GM12891 (cell line): ENCODE measurements around the gene FAM89B.

Experiments
- DNase-seq: peaks from one replicate; pipeline ENCODE4 v3.0.0; 2011; ENCODE audit warnings: low spot score; ENCODE audit not compliant: insufficient read length
- FAIRE-seq: peaks from 2 replicates; lab custom pipeline; 2011; peaks lifted over from hg19 to GRCh38; lab: Jason Lieb, UNC
- PAX5 ChIP-seq: IDR thresholded peaks from 2 replicates; pipeline ENCODE4 v1.6.1; 2011; ENCODE audit warnings: low read length, moderate library complexity, mild to moderate bottlenecking; ENCODE audit not compliant: insufficient read depth, severe bottlenecking
- POLR2A ChIP-seq: IDR thresholded peaks from 2 replicates; pipeline ENCODE4 v1.6.1; 2011; ENCODE audit warnings: low read depth, low read length, control low read depth
- POLR2AphosphoS5 ChIP-seq: IDR thresholded peaks from 2 replicates; pipeline ENCODE4 v1.6.1; 2011; ENCODE audit warnings: low read depth, low read length, control low read depth
- POU2F2 ChIP-seq: IDR thresholded peaks from 2 replicates; pipeline ENCODE4 v1.6.1; 2011; ENCODE audit warnings: low read depth, mild to moderate bottlenecking, control low read depth, low read length, moderate library complexity
- SPI1 ChIP-seq: IDR thresholded peaks from 2 replicates; pipeline ENCODE4 v1.6.1; 2011; ENCODE audit warnings: low read depth, low read length, control low read depth
- TAF1 ChIP-seq: IDR thresholded peaks from 2 replicates; pipeline ENCODE4 v1.6.1; 2011; ENCODE audit warnings: low read depth, low read length, control low read depth

FAM89B gene

GRCh38 chr11:65589444-65590239 is 17.3 kb downstream of the FAM89B start:
- TF ChIP-seq SPI1 = 0 out of 2 replicates have a peak, but pooled peaks have one; percentile 13
- no peak for TF ChIP-seq PAX5
- peak; percentile 79 for FAIRE-seq
- DNase-seq = peak; percentile 77

- FAIRE-seq = peak; percentile 59
- TF ChIP-seq POLR2AphosphoS5 (no peak), POLR2A (no peak), PAX5 (no peak), SPI1 (no peak), POU2F2 (no peak), TAF1 (no peak)
- no peak for DNase-seq
Measured at GRCh38 chr11:65590240-65590738, 18.0 kb downstream of the FAM89B start.

- DNase-seq = no peak
Measured at GRCh38 chr11:65591939-65592857, 19.9 kb downstream of the FAM89B start.

GRCh38 chr11:65592858-65593517 is 20.6 kb downstream of the FAM89B start:
- DNase-seq (no peak), FAIRE-seq (no peak)
- TF ChIP-seq SPI1 (no peak), POLR2AphosphoS5 (no peak), POLR2A (no peak), POU2F2 (no peak), TAF1 (no peak), PAX5 (no peak)

More at GRCh38 chr11:65591939-65592857, 19.9 kb downstream of the FAM89B start:
- TF ChIP-seq TAF1 (no peak), POLR2AphosphoS5 (no peak), POLR2A (no peak), POU2F2 (no peak), SPI1 (no peak), PAX5 (no peak)
- FAIRE-seq = no peak

GRCh38 chr11:65593518-65594414 is 21.4 kb downstream of the FAM89B start:
- FAIRE-seq (peak; percentile 81), DNase-seq (no peak)
- TF ChIP-seq SPI1 (no peak), POLR2AphosphoS5 (no peak), POU2F2 (no peak), TAF1 (no peak), POLR2A (no peak), PAX5 (no peak)

- DNase-seq = no peak
- no peak for FAIRE-seq
- TF ChIP-seq POU2F2 (no peak), SPI1 (no peak), TAF1 (no peak), PAX5 (no peak), POLR2AphosphoS5 (no peak), POLR2A (no peak)
Measured at GRCh38 chr11:65595131-65595530, 22.8 kb downstream of the FAM89B start.

- TF ChIP-seq POLR2A (no peak), SPI1 (no peak), PAX5 (no peak), POLR2AphosphoS5 (no peak), TAF1 (no peak), POU2F2 (no peak)
- DNase-seq (no peak), FAIRE-seq (no peak)
Measured at GRCh38 chr11:65595543-65596281, 23.4 kb downstream of the FAM89B start, which contains the start of gene KCNK7. TSS of gene KCNK7 (minus strand) at chr11:65595800. CDS start at chr11:65595772, 28 bp downstream.

- TF ChIP-seq SPI1 (no peak), POLR2AphosphoS5 (no peak), POU2F2 (no peak), PAX5 (no peak), POLR2A (no peak), TAF1 (no peak)
- no peak for FAIRE-seq
Measured at GRCh38 chr11:65596520-65596919, 24.2 kb downstream of the FAM89B start.

More at GRCh38 chr11:65596520-65596919, 24.2 kb downstream of the FAM89B start:
- DNase-seq = no peak
